ENCODE results near the gene LONP2.

Gene LONP2

DNA sequence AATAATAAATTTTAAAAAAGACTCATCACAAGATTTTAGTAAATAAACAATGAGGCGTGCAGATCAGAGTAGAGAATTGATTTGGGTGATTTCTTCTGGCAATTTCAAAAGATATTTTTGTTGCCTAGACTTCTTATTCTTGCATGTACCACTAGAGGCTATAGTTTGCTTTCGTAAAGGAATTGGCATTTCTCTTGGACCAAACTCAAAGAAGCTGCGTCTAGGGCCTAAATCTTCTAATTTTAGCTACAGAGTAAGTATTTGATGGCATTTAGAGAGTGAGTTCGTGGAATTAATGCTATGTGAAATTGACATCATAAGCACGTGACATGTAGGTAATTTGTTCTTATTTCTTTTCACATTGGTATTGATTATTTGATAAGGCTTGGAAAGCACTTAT lies 27.6 kb downstream of the LONP2 start:
- H3K27me3 ChIP-seq (ENCODE audit: low read length): no peaks in the 10 kb centered on the region
- no peak overlapping the region for H3K9ac ChIP-seq (ENCODE audit: low read length)
- no peak overlapping the region for H3K4me2 ChIP-seq (ENCODE audit: low read depth, low read length, poor library complexity, severe bottlenecking)
- no peaks in the 10 kb centered on the region for H3K9me3 ChIP-seq (ENCODE audit: insufficient read depth, low read length)
- H4K20me1 ChIP-seq (ENCODE audit: low read depth, low read length): no peaks in the 10 kb centered on the region
- no peaks in the 10 kb centered on the region for H3K9me2 ChIP-seq (replicated peaks; ENCODE audit: insufficient read depth, low read length)
- H2AFZ ChIP-seq (ENCODE audit: low read depth, low read length, severe bottlenecking): no peak overlapping the region
- H3F3A ChIP-seq (ENCODE audit: insufficient read depth): no peaks in the 10 kb centered on the region
- TF ChIP-seq, protein P1, sequence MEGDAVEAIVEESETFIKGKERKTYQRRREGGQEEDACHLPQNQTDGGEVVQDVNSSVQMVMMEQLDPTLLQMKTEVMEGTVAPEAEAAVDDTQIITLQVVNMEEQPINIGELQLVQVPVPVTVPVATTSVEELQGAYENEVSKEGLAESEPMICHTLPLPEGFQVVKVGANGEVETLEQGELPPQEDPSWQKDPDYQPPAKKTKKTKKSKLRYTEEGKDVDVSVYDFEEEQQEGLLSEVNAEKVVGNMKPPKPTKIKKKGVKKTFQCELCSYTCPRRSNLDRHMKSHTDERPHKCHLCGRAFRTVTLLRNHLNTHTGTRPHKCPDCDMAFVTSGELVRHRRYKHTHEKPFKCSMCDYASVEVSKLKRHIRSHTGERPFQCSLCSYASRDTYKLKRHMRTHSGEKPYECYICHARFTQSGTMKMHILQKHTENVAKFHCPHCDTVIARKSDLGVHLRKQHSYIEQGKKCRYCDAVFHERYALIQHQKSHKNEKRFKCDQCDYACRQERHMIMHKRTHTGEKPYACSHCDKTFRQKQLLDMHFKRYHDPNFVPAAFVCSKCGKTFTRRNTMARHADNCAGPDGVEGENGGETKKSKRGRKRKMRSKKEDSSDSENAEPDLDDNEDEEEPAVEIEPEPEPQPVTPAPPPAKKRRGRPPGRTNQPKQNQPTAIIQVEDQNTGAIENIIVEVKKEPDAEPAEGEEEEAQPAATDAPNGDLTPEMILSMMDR (IDR thresholded peaks at IDR 0.05; ENCODE audit: insufficient read depth, low read length, poor library complexity, severe bottlenecking): no peak
- TF ChIP-seq EZH2phosphoT487 (conservative IDR thresholded peaks at IDR 0.05; ENCODE audit: low read length): no peak
- no peak overlapping the region for H3K27ac ChIP-seq (ENCODE audit: low read depth, low read length)
- H3K36me3 ChIP-seq (ENCODE audit: low read length): peaks cover 8% of the 10 kb centered on the region
- H3K79me2 ChIP-seq (ENCODE audit: insufficient read depth, low read length): no peaks in the 10 kb centered on the region
- H3K4me3 ChIP-seq (ENCODE audit: insufficient read depth, low read length, poor library complexity, severe bottlenecking): no peak overlapping the region

DNA sequence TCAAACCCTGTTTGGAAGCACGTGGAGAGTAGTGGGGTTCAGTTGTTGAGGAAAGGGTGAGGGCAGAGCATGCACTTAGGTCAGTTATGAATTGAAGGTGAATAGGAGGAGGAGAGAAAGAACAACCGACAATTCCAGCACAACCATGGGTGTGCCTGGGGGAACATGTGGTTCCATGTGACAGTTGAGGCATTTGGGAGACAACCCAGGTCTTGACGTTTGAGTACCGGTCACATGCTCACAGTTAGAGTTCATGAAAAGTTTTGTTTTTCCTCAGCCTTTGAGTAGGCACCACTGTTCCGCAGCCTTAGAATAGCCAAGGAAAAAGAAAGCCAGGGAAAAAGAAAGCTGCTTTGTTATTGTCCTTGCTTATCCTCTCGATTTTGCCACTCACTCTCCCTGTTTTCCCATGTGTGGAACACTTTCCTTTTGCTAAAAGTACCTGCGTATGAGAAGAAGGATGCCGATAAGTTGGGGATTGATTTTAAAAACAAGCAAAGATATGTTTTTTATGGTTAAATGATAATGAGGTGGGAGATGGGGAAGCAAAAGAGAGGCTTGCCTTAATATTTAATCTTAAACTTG lies 28.8 kb downstream of the LONP2 start:
- Histone ChIP-seq H3K4me2 (ENCODE audit: low read depth, low read length, poor library complexity, severe bottlenecking) (no peak overlapping the region), H4K20me1 (ENCODE audit: low read depth, low read length) (no peaks in the 10 kb centered on the region), H2AFZ (ENCODE audit: low read depth, low read length, severe bottlenecking) (no peak overlapping the region), H3F3A (ENCODE audit: insufficient read depth) (no peaks in the 10 kb centered on the region), H3K27ac (ENCODE audit: low read depth, low read length) (no peak overlapping the region), H3K9ac (ENCODE audit: low read length) (no peak overlapping the region), H3K79me2 (ENCODE audit: insufficient read depth, low read length) (no peaks in the 10 kb centered on the region), H3K36me3 (ENCODE audit: low read length) (peaks cover 8% of the 10 kb centered on the region), H3K9me3 (ENCODE audit: insufficient read depth, low read length) (no peaks in the 10 kb centered on the region), H3K9me2 (replicated peaks; ENCODE audit: insufficient read depth, low read length) (no peaks in the 10 kb centered on the region), H3K4me3 (ENCODE audit: insufficient read depth, low read length, poor library complexity, severe bottlenecking) (no peak overlapping the region), H3K27me3 (ENCODE audit: low read length) (no peaks in the 10 kb centered on the region)
- TF ChIP-seq, protein P1 (IDR thresholded peaks at IDR 0.05; ENCODE audit: insufficient read depth, low read length, poor library complexity, severe bottlenecking): no peak
- no peak for TF ChIP-seq EZH2phosphoT487 (conservative IDR thresholded peaks at IDR 0.05; ENCODE audit: low read length)

DNA sequence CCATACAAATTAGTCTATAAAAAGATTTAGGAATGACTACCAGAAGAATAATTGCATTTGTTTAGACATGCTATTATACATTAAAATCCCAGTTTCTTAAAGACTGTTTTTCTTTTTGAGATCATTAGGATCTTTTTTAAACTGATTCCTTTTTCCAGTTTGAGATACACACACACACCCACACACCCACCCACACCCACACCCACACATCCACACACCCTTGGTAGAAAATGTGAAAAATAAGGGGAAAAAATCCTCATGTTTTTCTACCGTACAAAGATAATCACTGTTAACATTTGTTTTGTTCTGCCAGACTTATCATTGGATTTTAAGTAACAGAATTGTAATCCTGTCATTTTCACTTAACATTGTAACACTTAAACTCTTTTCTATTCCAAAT lies 30.4 kb downstream of the LONP2 start:
- H3K79me2 ChIP-seq (ENCODE audit: insufficient read depth, low read length): no peaks in the 10 kb centered on the region
- H2AFZ ChIP-seq (ENCODE audit: low read depth, low read length, severe bottlenecking): no peak overlapping the region
- H3K9me3 ChIP-seq (ENCODE audit: insufficient read depth, low read length): no peaks in the 10 kb centered on the region
- no peak overlapping the region for H3K4me2 ChIP-seq (ENCODE audit: low read depth, low read length, poor library complexity, severe bottlenecking)
- no peaks in the 10 kb centered on the region for H3K27me3 ChIP-seq (ENCODE audit: low read length)
- no peak overlapping the region for H3K27ac ChIP-seq (ENCODE audit: low read depth, low read length)
- no peaks in the 10 kb centered on the region for H4K20me1 ChIP-seq (ENCODE audit: low read depth, low read length)
- H3K9me2 ChIP-seq (replicated peaks; ENCODE audit: insufficient read depth, low read length): no peaks in the 10 kb centered on the region
- H3K9ac ChIP-seq (ENCODE audit: low read length): no peak overlapping the region
- H3K4me3 ChIP-seq (ENCODE audit: insufficient read depth, low read length, poor library complexity, severe bottlenecking): no peak overlapping the region
- no peaks in the 10 kb centered on the region for H3F3A ChIP-seq (ENCODE audit: insufficient read depth)
- TF ChIP-seq, protein P1 (IDR thresholded peaks at IDR 0.05; ENCODE audit: insufficient read depth, low read length, poor library complexity, severe bottlenecking): no peak
- peaks cover 8% of the 10 kb centered on the region for H3K36me3 ChIP-seq (ENCODE audit: low read length)

Measured in SU-DHL-6 (cell line).